Measurements from ENCODE around the gene EYS.
"Not testable (repeated sequence)": the region's sequence is repeated elsewhere in the genome, so short reads cannot be mapped to it uniquely, and the experiment has no call there.

The EYS gene

GRCh38 chr6:63745784-63746183 lies 1961.2 kb downstream of the EYS start:
- DNase-seq, result no peak

GRCh38 chr6:63744810-63745209 lies 1962.2 kb downstream of the EYS start:
- DNase-seq, result no peak

GRCh38 chr6:63743691-63744090 lies 1963.3 kb downstream of the EYS start:
- DNase-seq, result no peak

GRCh38 chr6:63742060-63742459 lies 1965.0 kb downstream of the EYS start:
- DNase-seq, result no peak

GRCh38 chr6:63740709-63741108 lies 1966.3 kb downstream of the EYS start:
- no peak for DNase-seq

- no peak for DNase-seq
These were observed 1967.8 kb downstream of the EYS start for GRCh38 chr6:63739094-63739687.

GRCh38 chr6:63738190-63738589 lies 1968.8 kb downstream of the EYS start:
- DNase-seq, result not testable (repeated sequence)

- DNase-seq, result no peak
These were observed 1972.1 kb downstream of the EYS start for GRCh38 chr6:63734923-63735322.

GRCh38 chr6:63732336-63732735 lies 1974.7 kb downstream of the EYS start:
- DNase-seq, result no peak

- no peak for DNase-seq
These were observed 1975.1 kb downstream of the EYS start for GRCh38 chr6:63731930-63732329.

GRCh38 chr6:63730311-63730710 lies 1976.7 kb downstream of the EYS start:
- DNase-seq, result no peak

- DNase-seq, result no peak
These were observed 1982.3 kb downstream of the EYS start for GRCh38 chr6:63724721-63725120.

GRCh38 chr6:63721181-63721580 lies 1985.8 kb downstream of the EYS start:
- no peak for DNase-seq

GRCh38 chr6:63716169-63716568 lies 1990.9 kb downstream of the EYS start:
- no peak for DNase-seq

- DNase-seq, result no peak
These were observed 1992.9 kb downstream of the EYS start for GRCh38 chr6:63714091-63714490.

- DNase-seq, result no peak
These were observed 1993.7 kb downstream of the EYS start for GRCh38 chr6:63713332-63713731.

GRCh38 chr6:63709148-63709547 lies 1997.9 kb downstream of the EYS start:
- no peak for DNase-seq

GRCh38 chr6:63708631-63709030 lies 1998.4 kb downstream of the EYS start:
- no peak for DNase-seq

GRCh38 chr6:63706630-63707029 lies 2000.4 kb downstream of the EYS start:
- DNase-seq, result no peak

- DNase-seq, result no peak
These were observed 2001.3 kb downstream of the EYS start for GRCh38 chr6:63705707-63706106.

GRCh38 chr6:63690221-63690620 lies 2016.8 kb downstream of the EYS start:
- DNase-seq, result no peak

GRCh38 chr6:63689421-63689820 lies 2017.6 kb downstream of the EYS start:
- no peak for DNase-seq

- DNase-seq, result no peak
These were observed 2021.3 kb downstream of the EYS start for GRCh38 chr6:63685446-63686379.

- no peak for DNase-seq
These were observed 2023.9 kb downstream of the EYS start for GRCh38 chr6:63683071-63683603.

Measured in activated T-cell treated with anti-CD3 and anti-CD28 coated beads, Interleukin-2, amount 50 U/mL, for 1 hour (primary cell).